PFSK-1 (cell line): ENCODE results near the gene CSF1R.

Experiments
- FOXP2 ChIP-seq: optimal IDR thresholded peaks from 2 replicates; pipeline ENCODE3; 2011; ENCODE audit warnings: borderline replicate concordance, control low read depth, inconsistent platforms; ENCODE audit not compliant: insufficient read depth; ENCODE audit errors: extremely low read length, extremely low read depth
- POLR2AphosphoS5 ChIP-seq: IDR thresholded peaks from 2 replicates; pipeline ENCODE4 v1.6.1; 2012; ENCODE audit warnings: low read depth, mild to moderate bottlenecking, control low read depth, low read length, moderate library complexity
- SIN3A ChIP-seq: IDR thresholded peaks from 2 replicates; pipeline ENCODE4 v1.6.1; 2012; ENCODE audit warnings: mild to moderate bottlenecking, low read length, moderate library complexity, borderline replicate concordance; ENCODE audit not compliant: insufficient read depth
- TAF1 ChIP-seq: IDR thresholded peaks from 2 replicates; pipeline ENCODE4 v1.6.1; 2012; ENCODE audit warnings: low read length, control low read depth, borderline replicate concordance; ENCODE audit not compliant: insufficient read depth
- TF ChIP-seq, protein P1 (sequence below), 2 experiments: IDR thresholded peaks; 2 replicates each; pipeline versions ENCODE4 v1.6.1 to v1.8.0; 2011 to 2012; ENCODE audit warnings: low read depth in 2 of 2, low read length in 2 of 2, control low read depth in 1 of 2, inconsistent platforms in 1 of 2, mild to moderate bottlenecking in 1 of 2, moderate library complexity in 1 of 2; ENCODE audit not compliant: insufficient read depth in 1 of 2

CSF1R gene

DNA sequence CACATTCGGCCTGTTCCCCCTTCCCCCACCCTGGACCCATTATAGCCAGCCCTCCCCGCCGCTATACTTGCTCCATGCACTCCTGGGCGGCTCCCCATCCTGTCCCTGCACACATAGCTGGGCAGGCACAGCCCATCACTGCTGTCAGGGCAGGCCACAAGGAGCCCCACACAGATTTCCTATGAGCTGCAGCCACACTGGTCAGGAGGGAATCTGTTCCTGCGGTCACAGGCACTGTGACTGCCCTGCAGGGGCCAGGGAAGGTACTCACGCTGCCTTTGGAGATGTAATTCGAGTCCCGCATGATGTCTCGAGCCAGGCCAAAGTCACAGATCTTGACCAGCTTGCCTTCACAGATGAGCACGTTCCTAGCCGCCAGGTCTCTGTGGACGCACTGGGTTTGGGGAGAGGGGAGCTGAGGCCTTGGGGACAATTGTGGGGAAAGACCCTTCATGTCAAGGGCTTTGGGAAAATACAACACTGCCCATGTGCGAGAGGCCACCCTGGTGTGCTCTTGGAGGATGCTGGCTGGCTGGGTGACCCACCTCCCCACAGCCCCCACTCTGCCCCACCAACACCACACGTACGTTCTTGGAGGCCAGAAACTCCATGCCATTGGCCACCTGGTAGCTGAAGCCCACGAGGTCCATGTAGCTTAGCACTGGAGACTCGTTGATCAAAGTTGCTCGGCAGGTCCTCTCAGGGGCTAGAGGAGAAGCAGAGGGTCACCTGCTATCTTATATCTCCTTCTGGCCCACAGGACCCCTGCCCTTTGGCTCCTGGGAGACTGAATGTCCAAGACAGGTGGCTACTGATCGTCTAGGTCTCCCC lies 34.5 kb upstream of the CSF1R start:
- TF ChIP-seq SIN3A (no peak), POLR2AphosphoS5 (no peak), TAF1 (no peak), FOXP2 (no peak)
- TF ChIP-seq, protein P1, sequence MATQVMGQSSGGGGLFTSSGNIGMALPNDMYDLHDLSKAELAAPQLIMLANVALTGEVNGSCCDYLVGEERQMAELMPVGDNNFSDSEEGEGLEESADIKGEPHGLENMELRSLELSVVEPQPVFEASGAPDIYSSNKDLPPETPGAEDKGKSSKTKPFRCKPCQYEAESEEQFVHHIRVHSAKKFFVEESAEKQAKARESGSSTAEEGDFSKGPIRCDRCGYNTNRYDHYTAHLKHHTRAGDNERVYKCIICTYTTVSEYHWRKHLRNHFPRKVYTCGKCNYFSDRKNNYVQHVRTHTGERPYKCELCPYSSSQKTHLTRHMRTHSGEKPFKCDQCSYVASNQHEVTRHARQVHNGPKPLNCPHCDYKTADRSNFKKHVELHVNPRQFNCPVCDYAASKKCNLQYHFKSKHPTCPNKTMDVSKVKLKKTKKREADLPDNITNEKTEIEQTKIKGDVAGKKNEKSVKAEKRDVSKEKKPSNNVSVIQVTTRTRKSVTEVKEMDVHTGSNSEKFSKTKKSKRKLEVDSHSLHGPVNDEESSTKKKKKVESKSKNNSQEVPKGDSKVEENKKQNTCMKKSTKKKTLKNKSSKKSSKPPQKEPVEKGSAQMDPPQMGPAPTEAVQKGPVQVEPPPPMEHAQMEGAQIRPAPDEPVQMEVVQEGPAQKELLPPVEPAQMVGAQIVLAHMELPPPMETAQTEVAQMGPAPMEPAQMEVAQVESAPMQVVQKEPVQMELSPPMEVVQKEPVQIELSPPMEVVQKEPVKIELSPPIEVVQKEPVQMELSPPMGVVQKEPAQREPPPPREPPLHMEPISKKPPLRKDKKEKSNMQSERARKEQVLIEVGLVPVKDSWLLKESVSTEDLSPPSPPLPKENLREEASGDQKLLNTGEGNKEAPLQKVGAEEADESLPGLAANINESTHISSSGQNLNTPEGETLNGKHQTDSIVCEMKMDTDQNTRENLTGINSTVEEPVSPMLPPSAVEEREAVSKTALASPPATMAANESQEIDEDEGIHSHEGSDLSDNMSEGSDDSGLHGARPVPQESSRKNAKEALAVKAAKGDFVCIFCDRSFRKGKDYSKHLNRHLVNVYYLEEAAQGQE (IDR thresholded peaks at IDR 0.05; ENCODE audit: insufficient read depth in 1 of 2, low read depth in 2 of 2, low read length in 2 of 2): no peak

DNA sequence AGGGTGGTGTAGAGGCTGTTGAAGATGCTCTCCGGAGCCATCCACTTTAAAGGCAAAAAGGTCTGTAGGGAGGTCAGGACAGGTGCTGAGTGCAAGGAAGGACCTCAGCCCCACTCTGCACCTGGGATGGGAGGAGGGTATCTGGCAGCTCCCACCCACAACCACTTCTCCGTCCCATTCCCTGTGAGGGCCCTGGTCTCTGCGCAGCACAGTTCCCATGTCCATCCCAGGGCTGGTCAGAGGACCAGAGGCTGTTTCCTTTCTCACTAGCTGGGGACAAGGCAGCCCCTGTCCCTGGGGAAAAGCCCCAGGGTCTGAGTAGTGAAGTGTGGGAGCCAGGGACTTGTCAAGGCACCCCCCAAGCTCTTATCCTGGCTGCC lies 33.7 kb upstream of the CSF1R start:
- TF ChIP-seq FOXP2: no peak
- TF ChIP-seq, protein P1 (IDR thresholded peaks at IDR 0.05; ENCODE audit: insufficient read depth in 1 of 2, low read depth in 2 of 2, low read length in 2 of 2): no peak
- TF ChIP-seq SIN3A: no peak
- no peak for TF ChIP-seq POLR2AphosphoS5
- TF ChIP-seq TAF1: no peak

DNA sequence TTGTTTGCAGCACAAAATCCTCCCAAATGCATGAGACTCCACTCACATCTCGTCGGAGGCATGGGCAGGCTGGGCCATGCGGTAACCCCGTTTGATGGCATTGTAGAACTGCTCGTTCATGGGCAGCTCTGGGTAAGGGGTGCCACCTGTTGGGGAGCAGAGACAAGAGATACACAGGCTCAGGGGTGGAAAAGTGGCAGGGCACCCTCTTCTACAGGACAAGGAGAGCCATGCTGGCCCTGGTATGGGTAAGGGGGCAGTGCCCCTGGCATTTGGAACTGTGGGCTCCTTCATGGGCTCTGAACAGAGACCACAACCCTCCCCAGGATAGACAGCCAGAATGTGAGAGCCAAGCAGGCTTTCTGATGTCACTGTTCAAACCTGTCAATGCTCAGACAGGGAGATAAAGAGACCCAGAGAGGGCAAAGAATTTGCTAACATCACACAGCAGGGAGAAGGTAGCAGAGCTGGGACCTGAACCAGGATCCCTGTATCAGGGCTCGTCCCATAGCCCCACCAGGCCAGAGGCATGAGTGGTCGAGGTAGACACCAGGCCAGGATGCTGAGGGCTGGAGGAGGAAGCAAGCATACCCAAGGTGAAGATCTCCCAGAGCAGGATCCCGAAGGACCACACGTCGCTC lies 33.2 kb upstream of the CSF1R start:
- TF ChIP-seq FOXP2 (no peak), TAF1 (no peak), POLR2AphosphoS5 (no peak)

DNA sequence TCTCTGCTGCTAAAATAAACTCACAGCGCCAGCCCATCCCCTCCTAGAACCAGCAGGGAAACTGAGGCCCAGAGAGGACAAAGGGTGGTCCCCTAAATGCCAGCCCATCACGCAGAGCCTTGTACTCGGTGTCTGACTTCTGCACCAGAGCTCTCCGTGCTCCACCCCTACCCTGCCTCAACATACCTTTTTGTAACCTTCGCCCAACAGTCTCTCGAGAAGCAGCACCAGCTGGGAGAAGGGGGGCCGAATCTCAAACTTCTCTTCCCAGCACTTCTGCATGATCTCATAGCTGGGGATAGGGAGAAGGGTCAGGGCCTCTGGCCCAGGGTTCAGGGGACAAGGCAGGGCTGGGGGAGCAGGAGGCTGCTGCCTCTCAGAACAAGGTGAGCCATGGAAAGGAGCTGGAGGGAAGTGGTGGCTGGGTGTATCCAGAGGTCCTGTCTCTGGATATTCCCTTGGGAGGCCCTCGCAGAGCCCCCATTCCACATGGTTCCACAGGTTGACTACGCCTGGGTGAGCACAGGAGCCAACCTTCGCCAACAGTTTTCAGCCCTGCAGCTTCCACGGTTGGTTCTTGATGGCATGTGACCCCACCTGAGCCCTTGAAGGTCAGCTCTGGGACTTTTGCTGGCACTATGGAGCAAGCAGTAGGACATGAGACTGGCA lies 32.3 kb upstream of the CSF1R start:
- TF ChIP-seq FOXP2 (no peak), TAF1 (no peak), SIN3A (no peak), POLR2AphosphoS5 (no peak)
- TF ChIP-seq, protein P1 (IDR thresholded peaks at IDR 0.05; ENCODE audit: insufficient read depth in 1 of 2, low read depth in 2 of 2, low read length in 2 of 2): no peak

DNA sequence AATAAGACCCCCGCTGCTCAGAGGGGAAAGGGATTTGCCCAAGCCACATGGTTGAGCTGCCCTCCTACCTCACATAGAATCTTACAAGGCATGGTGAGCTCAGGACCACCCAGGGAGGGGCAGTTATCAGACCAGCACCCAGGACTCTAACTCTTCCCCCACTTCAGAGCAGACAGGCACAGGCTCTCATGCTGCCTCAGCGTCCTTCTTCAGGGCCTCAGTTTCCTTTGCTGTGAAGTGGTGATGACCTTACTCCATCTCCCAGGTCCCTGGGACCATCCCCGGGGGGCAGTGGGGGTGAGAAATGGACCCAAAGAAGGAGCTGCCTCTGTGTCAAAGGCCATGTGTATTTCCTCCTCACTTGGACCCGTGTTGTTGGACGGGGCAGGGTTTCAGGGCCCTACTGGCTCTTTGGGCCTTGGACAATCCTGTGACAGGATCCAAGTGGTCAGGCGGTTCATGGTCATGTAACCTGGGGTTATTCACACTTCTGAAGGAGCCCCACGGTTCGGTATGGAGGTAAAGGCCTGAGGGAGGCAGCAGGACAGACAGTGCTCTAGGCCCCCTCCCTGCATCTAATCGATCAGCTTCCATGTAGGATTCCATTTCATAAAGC lies 31.7 kb upstream of the CSF1R start:
- TF ChIP-seq POLR2AphosphoS5: no peak
- no peak for TF ChIP-seq SIN3A
- TF ChIP-seq, protein P1 (IDR thresholded peaks at IDR 0.05; ENCODE audit: insufficient read depth in 1 of 2, low read depth in 2 of 2, low read length in 2 of 2): no peak
- no peak for TF ChIP-seq TAF1
- TF ChIP-seq FOXP2: no peak
